HEK293T (cell line): ENCODE results near the gene RBBP9.

ENCODE experiments used
- BHLHE40 ChIP-seq: fragments of 450-650 bp; IDR thresholded peaks from 2 replicates; pipeline ENCODE4 v1.6.1; 2016; ENCODE audit warnings: mild to moderate bottlenecking, moderate library complexity, borderline replicate concordance
- ELF4 ChIP-seq: fragments of 450-650 bp; IDR thresholded peaks from 2 replicates; pipeline ENCODE4 v1.6.1; 2017; ENCODE audit warnings: antibody characterized with exemption
- FOXA1 ChIP-seq: fragments of 450-650 bp; IDR thresholded peaks from 2 replicates; pipeline ENCODE4 v1.6.1; 2016; ENCODE audit warnings: mild to moderate bottlenecking
- PKNOX1 ChIP-seq: fragments of 450-650 bp; IDR thresholded peaks from 2 replicates; pipeline ENCODE4 v1.6.1; 2016
- SP1 ChIP-seq: fragments of 450-650 bp; IDR thresholded peaks from 2 replicates; pipeline ENCODE4 v1.6.1; 2017
- TARDBP ChIP-seq: fragments of 450-650 bp; IDR thresholded peaks from 2 replicates; pipeline ENCODE4 v1.6.1; 2016

DNA sequence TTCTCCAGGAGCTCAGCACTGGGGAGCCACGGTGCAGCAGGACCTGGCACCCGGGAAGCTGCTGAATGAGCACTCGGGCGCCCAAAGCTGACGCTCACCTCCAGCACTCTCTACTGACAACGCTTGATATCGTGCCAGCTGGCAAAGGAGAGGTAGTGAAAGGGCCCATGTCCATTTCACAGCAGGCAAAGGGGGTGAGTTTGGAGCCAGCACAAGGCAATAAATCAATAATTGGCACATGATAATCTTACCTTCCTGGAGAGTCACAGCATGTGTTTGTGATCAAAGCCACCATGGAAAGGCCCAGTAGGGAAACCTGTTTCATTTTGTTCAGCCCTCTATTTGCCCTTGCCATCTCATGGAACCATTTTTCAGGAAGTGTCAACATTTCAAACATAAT is 46.9 kb upstream of the RBBP9 start:
- TF ChIP-seq TARDBP (no peak), SP1 (no peak), PKNOX1 (no peak), FOXA1 (no peak), BHLHE40 (no peak), ELF4 (no peak)
